SK-N-DZ (cell line): ENCODE measurements around the gene MTCL1. TPM values are rescaled to one million over a fixed set of nuclear protein-coding genes. Genes with fewer than 3 reads are reported as not detected.

Source experiments
- DNase-seq: peaks from one replicate; pipeline ENCODE4 v3.0.0-alpha.2; 2015; ENCODE audit warnings: low spot score
- polyA plus RNA-seq, 2 experiments: library from polyadenylated mRNA; depleted of rRNA; stranded (reverse); fragments of >200 nt; gene quantifications; 2 replicates each; pipeline ENCODE4 v1.2.3, GENCODE V29; 2014

Gene MTCL1
- 27.8 and 30.0 TPM in 2 replicates for polyA plus RNA-seq (2014; cell fraction: cytosol; rRNA removed)
- polyA plus RNA-seq (2014; cell fraction: nucleus; rRNA removed): 49.5 and 79.4 TPM in 2 replicates

- DNase-seq: peak; percentile 45
These were observed at the start of gene MTCL1 for GRCh38 chr18:8705238-8705960. Gene MTCL1 (plus strand): TSS chr18:8705556. CDS start chr18:8705661, 105 bp downstream.

GRCh38 chr18:8656232-8656631 is 49.1 kb upstream of the MTCL1 start:
- no peak for DNase-seq

- peak; percentile 24 for DNase-seq
These were observed 48.1 kb upstream of the MTCL1 start for GRCh38 chr18:8657050-8657820.

- DNase-seq: peak; percentile 73
These were observed 47.4 kb upstream of the MTCL1 start for GRCh38 chr18:8657873-8658470.

GRCh38 chr18:8658858-8659485 is 46.4 kb upstream of the MTCL1 start:
- no peak for DNase-seq

GRCh38 chr18:8659609-8660242 is 45.6 kb upstream of the MTCL1 start:
- no peak for DNase-seq

- DNase-seq: no peak
These were observed 45.0 kb upstream of the MTCL1 start for GRCh38 chr18:8660316-8660715.

GRCh38 chr18:8661754-8662559 is 43.4 kb upstream of the MTCL1 start:
- peak; percentile 66 for DNase-seq

GRCh38 chr18:8662560-8663255 is 42.6 kb upstream of the MTCL1 start:
- no peak for DNase-seq

- no peak for DNase-seq
These were observed 37.5 kb upstream of the MTCL1 start for GRCh38 chr18:8667846-8668245.

- no peak for DNase-seq
These were observed 37.0 kb upstream of the MTCL1 start for GRCh38 chr18:8668381-8668780.

- DNase-seq: no peak
These were observed 35.8 kb upstream of the MTCL1 start for GRCh38 chr18:8669571-8669970.

- DNase-seq: no peak
These were observed 31.8 kb upstream of the MTCL1 start for GRCh38 chr18:8673256-8674209.

GRCh38 chr18:8675057-8675456 is 30.3 kb upstream of the MTCL1 start:
- no peak for DNase-seq

GRCh38 chr18:8681196-8681595 is 24.2 kb upstream of the MTCL1 start:
- DNase-seq: no peak

- no peak for DNase-seq
These were observed 20.8 kb upstream of the MTCL1 start for GRCh38 chr18:8684577-8684976.

- DNase-seq: no peak
These were observed 20.0 kb upstream of the MTCL1 start for GRCh38 chr18:8685141-8685913.

- DNase-seq: no peak
These were observed 19.5 kb upstream of the MTCL1 start for GRCh38 chr18:8685914-8686216.
